GM12878 (cell line): ENCODE data around the gene ALKBH1. TPM values are rescaled to one million over a fixed set of nuclear protein-coding genes. Genes with fewer than 3 reads are reported as not detected.

Experiments used
- ATAC-seq: fragments of 200-7000 bp; cut with Tn5 transposase; 3 replicates; pipeline ENCODE4 v1.9.1; 2020; ENCODE audit warnings: mild to moderate bottlenecking, moderate library complexity
- BruUV-seq: library from RNA; stranded (reverse); fragments of 400-500 nt; replicated peaks from 2 replicates; lab custom pipeline; 2021; lab: Mats Ljungman, UMichigan
- CTCF ChIA-PET: fragments of 300-600 bp; sonication (Branson Sonifier 250); formaldehyde crosslinking; extraction: SDS; loops from one replicate; lab custom pipeline; 2021; ENCODE audit warnings: inconsistent platforms; lab: Yijun Ruan, JAX
- POLR2A ChIA-PET: fragments of 350-600 bp; formaldehyde crosslinking; extraction: SDS; loops from one replicate; lab custom pipeline; 2021; ENCODE audit warnings: inconsistent platforms; lab: Charles Lee
- RAD21 ChIA-PET: fragments of 300-600 bp; sonication (Branson Sonifier 250); formaldehyde crosslinking; loops from one replicate; lab custom pipeline; 2023; ENCODE audit warnings: antibody characterized with exemption; ENCODE audit not compliant: unreplicated experiment; lab: Charles Lee
- SMC1A ChIA-PET: fragments of 300-600 bp; sonication (Branson Sonifier 250); formaldehyde crosslinking; loops from one replicate; lab custom pipeline; 2023; ENCODE audit not compliant: unreplicated experiment, uncharacterized antibody; lab: Charles Lee
- DNase-seq: peaks from one replicate; pipeline ENCODE4 v3.0.0-alpha.2; 2011; ENCODE audit warnings: low read depth, low spot score
- FAIRE-seq: peaks from 3 replicates; lab custom pipeline; 2011; peaks lifted over from hg19 to GRCh38; lab: Jason Lieb, UNC
- H2AFZ ChIP-seq: 2 replicates; pipeline ENCODE4 v1.6.0; 2011; ENCODE audit warnings: low read depth, low read length, control low read depth; ENCODE audit not compliant: control insufficient read depth
- H3K27ac ChIP-seq: 2 replicates; pipeline ENCODE4 v1.5.1; 2011; ENCODE audit warnings: control low read depth; ENCODE audit not compliant: control insufficient read depth, insufficient read depth
- H3K27me3 ChIP-seq, 2 experiments: replicated peaks in 1 of 2; 2 replicates each; pipeline versions ENCODE4 v1.6.0 to v1.6.1; 2011; ENCODE audit warnings: low read length in 1 of 2; ENCODE audit not compliant: control insufficient read depth in 2 of 2, insufficient read depth in 2 of 2
- H3K36me3 ChIP-seq, 2 experiments: 2 replicates each; pipeline ENCODE4 v1.5.1; 2011; ENCODE audit warnings: low read length in 1 of 2; ENCODE audit not compliant: control insufficient read depth in 2 of 2, insufficient read depth in 2 of 2
- H3K4me1 ChIP-seq: 2 replicates; pipeline ENCODE4 v1.6.1; 2011; ENCODE audit warnings: mild to moderate bottlenecking, low read length, moderate library complexity, mixed read lengths; ENCODE audit not compliant: control insufficient read depth, insufficient read depth
- H3K4me2 ChIP-seq: 2 replicates; pipeline ENCODE4 v1.6.0; 2011; ENCODE audit warnings: control low read depth; ENCODE audit not compliant: control insufficient read depth, insufficient read depth
- H3K4me3 ChIP-seq: fragments of 200-600 bp; sonication (generic); 2 replicates; pipeline ENCODE4 v1.5.1; 2016
- H3K79me2 ChIP-seq: 2 replicates; pipeline ENCODE4 v1.6.0; 2011; ENCODE audit warnings: low read length; ENCODE audit not compliant: control insufficient read depth, insufficient read depth
- H3K9ac ChIP-seq: 2 replicates; pipeline ENCODE4 v1.8.0; 2011; ENCODE audit warnings: low read length, control low read depth, mixed read lengths; ENCODE audit not compliant: control insufficient read depth, insufficient read depth
- H3K9me3 ChIP-seq: replicated peaks from 3 replicates; pipeline ENCODE4 v1.5.1; 2011; ENCODE audit warnings: mild to moderate bottlenecking, low read length; ENCODE audit not compliant: control insufficient read depth, insufficient read depth
- H4K20me1 ChIP-seq: 2 replicates; pipeline ENCODE4 v1.6.0; 2011; ENCODE audit not compliant: control insufficient read depth, insufficient read depth
- ASH2L ChIP-seq: fragments of 300-600, 200-600 bp; sonication (generic); IDR thresholded peaks from 2 replicates; pipeline ENCODE4 v1.6.1; 2017; ENCODE audit warnings: low read depth, mild to moderate bottlenecking, borderline replicate concordance
- BRCA1 ChIP-seq: IDR thresholded peaks from 2 replicates; pipeline ENCODE4 v1.6.1; 2011; ENCODE audit warnings: low read depth, low read length, improper control_type of control experiment
- CHD2 ChIP-seq: IDR thresholded peaks from 2 replicates; pipeline ENCODE4 v1.6.1; 2011; ENCODE audit warnings: low read depth, low read length, improper control_type of control experiment, borderline replicate concordance
- EP300 ChIP-seq, 2 experiments: fragments of 150-350 bp in 1 of 2; IDR thresholded peaks; 2 replicates each; pipeline ENCODE4 v1.6.1; 2011 to 2012; ENCODE audit warnings: low read depth in 2 of 2, low read length in 2 of 2, borderline replicate concordance in 1 of 2, improper control_type of control experiment in 1 of 2, inconsistent platforms in 1 of 2; ENCODE audit not compliant: control insufficient read depth in 1 of 2
- HSF1 ChIP-seq: fragments of 150-350 bp; IDR thresholded peaks from 2 replicates; pipeline ENCODE4 v1.6.1; 2014; ENCODE audit warnings: mild to moderate bottlenecking, low read depth, low read length
- SMAD5 ChIP-seq: IDR thresholded peaks from 2 replicates; pipeline ENCODE4 v1.6.1; 2016; ENCODE audit warnings: antibody characterized with exemption, low read depth
- SMARCA5 ChIP-seq: fragments of 450-650 bp; IDR thresholded peaks from 2 replicates; pipeline ENCODE4 v1.6.1; 2017; ENCODE audit warnings: mild to moderate bottlenecking
- SP1 ChIP-seq: IDR thresholded peaks from one replicate; pipeline ENCODE4 v1.6.1; 2011; ENCODE audit warnings: low read depth, low read length
- SUZ12 ChIP-seq: fragments of 200-600 bp; sonication (generic); IDR thresholded peaks from one replicate; pipeline ENCODE4 v1.6.1; 2018; ENCODE audit warnings: antibody characterized with exemption, mild to moderate bottlenecking; ENCODE audit not compliant: unreplicated experiment
- TCF12 ChIP-seq: IDR thresholded peaks from 2 replicates; pipeline ENCODE4 v1.6.1; 2011; ENCODE audit warnings: low read depth, mild to moderate bottlenecking, low read length
- ZNF622 ChIP-seq: fragments of 450-650 bp; IDR thresholded peaks from 2 replicates; pipeline ENCODE4 v1.6.1; 2017; ENCODE audit warnings: mild to moderate bottlenecking, inconsistent platforms
- ZSCAN29 ChIP-seq: fragments of 450-650 bp; IDR thresholded peaks from 2 replicates; pipeline ENCODE4 v1.6.1; 2017; ENCODE audit warnings: mild to moderate bottlenecking, moderate library complexity
- WGBS: methylation state at CpG from one replicate; pipeline ENCODE4 v1.1.6; 2016; ENCODE audit warnings: low lambda C conversion rate; ENCODE audit not compliant: insufficient replicate concordance, insufficient coverage; ENCODE audit errors: missing lambda C conversion rate; 5-methylcytosine and 5-hydroxymethylcytosine counted together
- in situ Hi-C: fragments of 300-500 bp; cut with MboI; formaldehyde crosslinking; loops from 9 replicates; pipeline ENCODE4 v1.14.3; 2018; ENCODE audit warnings: mixed read lengths
- intact Hi-C: fragments of 100-400 bp; cut with micrococcal nuclease; formaldehyde crosslinking; loops from one replicate; pipeline ENCODE4 v1.14.2; 2022; ENCODE audit not compliant: unreplicated experiment
- polyA plus RNA-seq, 11 experiments: library from polyadenylated mRNA; depleted of rRNA in 4 of 11; unstranded in 6 of 11; stranded (reverse) in 5 of 11; fragments of >200 nt; fragmentation: Nextera tagmentation in 4 of 11; fragmentation: Illumina TruSeq in 1 of 11; extraction: Ambion mirVana in 4 of 11; extraction: Trizol in 1 of 11; gene quantifications; 1 replicate in 1 of 11; 2 replicates in 10 of 11; pipeline versions ENCODE4 v1.2.1 to v1.2.3, GENCODE V29; 2011 to 2016; ENCODE audit warnings: inconsistent platforms in 2 of 11, missing spikeins in 2 of 11, low read depth in 1 of 11
- total RNA-seq, 4 experiments: library from RNA; depleted of rRNA in 3 of 4; stranded (reverse); fragments of >200 nt in 3 of 4; fragmentation: Illumina TruSeq in 1 of 4; extraction: Trizol in 1 of 4; gene quantifications; 2 replicates each; pipeline versions ENCODE4 v1.2.1 to v1.2.3, GENCODE V29; 2013 to 2021
- TF ChIP-seq, protein P1 (sequence below): fragments of 450-650 bp; IDR thresholded peaks from 2 replicates; pipeline ENCODE4 v1.6.1; 2017; ENCODE audit warnings: mild to moderate bottlenecking, low read depth, inconsistent platforms; ENCODE audit not compliant: poor library complexity, severe bottlenecking
- TF ChIP-seq, protein P2 (sequence below): IDR thresholded peaks from 2 replicates; pipeline ENCODE4 v1.6.1; 2011; ENCODE audit warnings: low read depth, mild to moderate bottlenecking, low read length, moderate library complexity, borderline replicate concordance; ENCODE audit errors: extremely low read depth
- TF ChIP-seq, protein P3 (sequence below): IDR thresholded peaks from 2 replicates; pipeline ENCODE4 v1.6.1; 2011; ENCODE audit warnings: borderline replicate concordance, low read depth, mild to moderate bottlenecking, moderate library complexity, mixed read lengths, low read length; ENCODE audit not compliant: insufficient read depth; ENCODE audit errors: extremely low read length

ALKBH1 gene
- total and polyA plus RNA-seq, 10 of the 15 experiments (the other 5 are each of a cell fraction or from before 2014, with no cell fraction given), result 6.5 to 24.1 (median 17.0) TPM

GRCh38 chr14:77738559-77739250, 30.9 kb upstream of the ALKBH1 start:
- Histone ChIP-seq H3K36me3 (peaks cover 4 to 29% of the 10 kb centered on the region in 2 experiments; a peak in 3 of 4 replicates), H3K27me3 (no peaks in the 10 kb centered on the region), H2AFZ (no peak overlapping the region), H3K4me1 (no peaks in the 10 kb centered on the region), H3K4me2 (no peak overlapping the region), H3K4me3 (no peak overlapping the region), H3K79me2 (peaks cover 3% of the 10 kb centered on the region; the same call in 1 of the 2 replicates), H3K9ac (no peak overlapping the region), H3K27ac (no peak overlapping the region), H3K9me3 (no peaks in the 10 kb centered on the region), H4K20me1 (no peaks in the 10 kb centered on the region)
- in situ Hi-C loops (no loop called here), intact Hi-C loops (no loop called here)
- ChIA-PET RAD21 (interaction anchor here (0.6 kb wide), 1 partner anchor 20 kb away, joined by 3 read pairs; no protein-coding TSS in a partner anchor), POLR2A (interaction anchor here (0.6 kb wide), 1 partner anchor 42 kb away, joined by 3 read pairs; no protein-coding TSS in a partner anchor), SMC1A (no interaction called here), CTCF (interaction anchor here (1.1 kb wide), 1 partner anchor 423 kb away, joined by 3 read pairs; no protein-coding TSS in a partner anchor)
- BruUV-seq, result no TSS peak
- no peak for ATAC-seq
- no peak for DNase-seq
- WGBS, result 8% methylated on average over 7 of the region's 7 CpGs
- no peak for FAIRE-seq
- no peak for TF ChIP-seq ASH2L
- TF ChIP-seq, protein P1, sequence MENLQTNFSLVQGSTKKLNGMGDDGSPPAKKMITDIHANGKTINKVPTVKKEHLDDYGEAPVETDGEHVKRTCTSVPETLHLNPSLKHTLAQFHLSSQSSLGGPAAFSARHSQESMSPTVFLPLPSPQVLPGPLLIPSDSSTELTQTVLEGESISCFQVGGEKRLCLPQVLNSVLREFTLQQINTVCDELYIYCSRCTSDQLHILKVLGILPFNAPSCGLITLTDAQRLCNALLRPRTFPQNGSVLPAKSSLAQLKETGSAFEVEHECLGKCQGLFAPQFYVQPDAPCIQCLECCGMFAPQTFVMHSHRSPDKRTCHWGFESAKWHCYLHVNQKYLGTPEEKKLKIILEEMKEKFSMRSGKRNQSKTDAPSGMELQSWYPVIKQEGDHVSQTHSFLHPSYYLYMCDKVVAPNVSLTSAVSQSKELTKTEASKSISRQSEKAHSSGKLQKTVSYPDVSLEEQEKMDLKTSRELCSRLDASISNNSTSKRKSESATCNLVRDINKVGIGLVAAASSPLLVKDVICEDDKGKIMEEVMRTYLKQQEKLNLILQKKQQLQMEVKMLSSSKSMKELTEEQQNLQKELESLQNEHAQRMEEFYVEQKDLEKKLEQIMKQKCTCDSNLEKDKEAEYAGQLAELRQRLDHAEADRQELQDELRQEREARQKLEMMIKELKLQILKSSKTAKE, result no peak
- no peak for TF ChIP-seq BRCA1
- no peak for TF ChIP-seq SMARCA5
- TF ChIP-seq ZNF622, result no peak
- TF ChIP-seq HSF1, result no peak
- TF ChIP-seq, protein P2, sequence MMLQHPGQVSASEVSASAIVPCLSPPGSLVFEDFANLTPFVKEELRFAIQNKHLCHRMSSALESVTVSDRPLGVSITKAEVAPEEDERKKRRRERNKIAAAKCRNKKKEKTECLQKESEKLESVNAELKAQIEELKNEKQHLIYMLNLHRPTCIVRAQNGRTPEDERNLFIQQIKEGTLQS, result no peak
- no peak for TF ChIP-seq TCF12
- no peak for TF ChIP-seq SMAD5
- no peak for TF ChIP-seq EP300 (IDR thresholded peaks at IDR 0.05; ENCODE audit: borderline replicate concordance in 1 of 2, control insufficient read depth in 1 of 2, low read depth in 2 of 2, low read length in 2 of 2)
- no peak for TF ChIP-seq SUZ12
- TF ChIP-seq SP1, result no peak
- TF ChIP-seq, protein P3, sequence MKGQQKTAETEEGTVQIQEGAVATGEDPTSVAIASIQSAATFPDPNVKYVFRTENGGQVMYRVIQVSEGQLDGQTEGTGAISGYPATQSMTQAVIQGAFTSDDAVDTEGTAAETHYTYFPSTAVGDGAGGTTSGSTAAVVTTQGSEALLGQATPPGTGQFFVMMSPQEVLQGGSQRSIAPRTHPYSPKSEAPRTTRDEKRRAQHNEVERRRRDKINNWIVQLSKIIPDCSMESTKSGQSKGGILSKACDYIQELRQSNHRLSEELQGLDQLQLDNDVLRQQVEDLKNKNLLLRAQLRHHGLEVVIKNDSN, result no peak
- TF ChIP-seq ZSCAN29, result no peak
- TF ChIP-seq CHD2, result no peak
